B cell (primary cell): ENCODE results near the gene DGAT2L6.

Experiments
- CTCF ChIP-seq: fragments of 200-600 bp; IDR thresholded peaks from one replicate; pipeline ENCODE4 v1.8.0; 2022; ENCODE audit warnings: antibody characterized with exemption, mild to moderate bottlenecking
- EZH2 ChIP-seq: IDR thresholded peaks from 2 replicates; pipeline ENCODE4 v1.6.1; 2012; ENCODE audit warnings: borderline replicate concordance, low read depth, mild to moderate bottlenecking, moderate library complexity, low read length; ENCODE audit not compliant: insufficient read depth, poor library complexity, severe bottlenecking

GRCh38 chrX:70226687-70227086, 49.4 kb downstream of the DGAT2L6 start:
- TF ChIP-seq CTCF (no peak), EZH2 (no peak)
